H1 (cell line): ENCODE measurements around the gene MLLT6. TPM values are rescaled to one million over a fixed set of nuclear protein-coding genes. Genes with fewer than 3 reads are reported as not detected.
A peak's percentile ranks its signal among the peaks of the same experiment; 100 is the strongest.

Experiments
- CTCF ChIA-PET: fragments of 300-600 bp; sonication (Branson Sonifier 250); formaldehyde crosslinking; loops from one replicate; lab custom pipeline; 2021; ENCODE audit not compliant: partially characterized antibody; lab: Charles Lee
- POLR2A ChIA-PET: fragments of 300-600 bp; sonication (Branson Sonifier 250); formaldehyde crosslinking; loops from one replicate; lab custom pipeline; 2021; ENCODE audit warnings: inconsistent platforms; ENCODE audit not compliant: partially characterized antibody; lab: Charles Lee
- DNase-seq, 2 experiments: peaks; one replicate each; pipeline versions ENCODE4 v3.0.0 to v3.0.0-alpha.2; 2010 to 2022; ENCODE audit warnings: low spot score in 2 of 2, low read depth in 1 of 2, mixed read lengths in 1 of 2
- FAIRE-seq: peaks from 2 replicates; lab custom pipeline; 2011; peaks lifted over from hg19 to GRCh38; lab: Jason Lieb, UNC
- H2AFZ ChIP-seq: 2 replicates; pipeline ENCODE4 v1.8.1; 2012; ENCODE audit warnings: low read length, inconsistent platforms
- H2AK5ac ChIP-seq: 2 replicates; pipeline ENCODE4 v1.6.1; 2013; ENCODE audit warnings: low read depth, low read length
- H2BK120ac ChIP-seq: replicated peaks from 2 replicates; pipeline ENCODE3; 2013; ENCODE audit warnings: low read depth, low read length, inconsistent platforms
- H2BK12ac ChIP-seq: 2 replicates; pipeline ENCODE4 v1.6.1; 2013; ENCODE audit warnings: low read depth, low read length
- H2BK15ac ChIP-seq: 2 replicates; pipeline ENCODE4 v1.6.1; 2013; ENCODE audit warnings: low read length
- H2BK20ac ChIP-seq: 2 replicates; pipeline ENCODE4 v1.6.1; 2013; ENCODE audit warnings: low read length
- H2BK5ac ChIP-seq: 2 replicates; pipeline ENCODE4 v1.6.1; 2013; ENCODE audit warnings: low read depth, low read length
- H3K14ac ChIP-seq: 2 replicates; pipeline ENCODE4 v1.6.1; 2013; ENCODE audit warnings: inconsistent platforms; ENCODE audit not compliant: insufficient read length
- H3K18ac ChIP-seq: 2 replicates; pipeline ENCODE4 v1.6.1; 2013; ENCODE audit warnings: low read length; ENCODE audit errors: extremely low read depth
- H3K23ac ChIP-seq: 2 replicates; pipeline ENCODE4 v1.6.1; 2013; ENCODE audit warnings: inconsistent platforms; ENCODE audit not compliant: insufficient read length
- H3K23me2 ChIP-seq: 2 replicates; pipeline ENCODE4 v1.6.1; 2013; ENCODE audit warnings: low read depth, low read length
- H3K27ac ChIP-seq: 2 replicates; pipeline ENCODE4 v1.6.1; 2011; ENCODE audit warnings: low read depth, low read length, inconsistent platforms
- H3K27me3 ChIP-seq, 4 experiments: replicated peaks in 1 of 4; 1 replicate in 1 of 4; 2 replicates in 3 of 4; pipeline versions ENCODE4 v1.6.1 to v1.8.1; 2011 to 2013; ENCODE audit warnings: low read length in 3 of 4, mild to moderate bottlenecking in 3 of 4, inconsistent platforms in 2 of 4, mixed read lengths in 2 of 4, moderate library complexity in 1 of 4; ENCODE audit not compliant: control insufficient read depth in 3 of 4, insufficient read depth in 3 of 4; ENCODE audit errors: extremely low read depth in 1 of 4
- H3K36me3 ChIP-seq, 4 experiments: 2 replicates each; pipeline versions ENCODE4 v1.6.1 to v1.8.1; 2011 to 2013; ENCODE audit warnings: mild to moderate bottlenecking in 4 of 4, low read length in 3 of 4, moderate library complexity in 2 of 4, control low read depth in 1 of 4, inconsistent platforms in 1 of 4; ENCODE audit not compliant: insufficient read depth in 4 of 4, control insufficient read depth in 2 of 4
- H3K4ac ChIP-seq: replicated peaks from 2 replicates; pipeline ENCODE3; 2013; ENCODE audit warnings: low read length, low read depth, mixed read lengths, inconsistent platforms; ENCODE audit not compliant: insufficient read length
- H3K4me1 ChIP-seq, 4 experiments: replicated peaks in 1 of 4; 1 replicate in 1 of 4; 2 replicates in 3 of 4; pipeline versions ENCODE4 v1.6.1 to v1.8.1; 2011 to 2013; ENCODE audit warnings: low read length in 3 of 4, inconsistent platforms in 2 of 4, mixed read lengths in 1 of 4; ENCODE audit not compliant: insufficient read depth in 4 of 4, control insufficient read depth in 3 of 4
- H3K4me2 ChIP-seq, 2 experiments: 2 replicates each; pipeline versions ENCODE4 v1.6.1 to v1.8.1; 2011 to 2013; ENCODE audit warnings: low read depth in 2 of 2, low read length in 2 of 2, control low read depth in 1 of 2, inconsistent platforms in 1 of 2, mild to moderate bottlenecking in 1 of 2; ENCODE audit not compliant: insufficient read depth in 1 of 2
- H3K4me3 ChIP-seq, 4 experiments: fragments of 200-600, 300-600 bp in 1 of 4; sonication (generic), shearing (Covaris generic), sonication (Bioruptor Twin) in 1 of 4; 2 replicates each; pipeline versions ENCODE4 v1.5.1 to v1.8.1; 2011 to 2016; ENCODE audit warnings: low read length in 4 of 4, low read depth in 3 of 4, control low read depth in 2 of 4, inconsistent platforms in 2 of 4, mild to moderate bottlenecking in 2 of 4, mixed read lengths in 1 of 4, moderate library complexity in 1 of 4; ENCODE audit not compliant: insufficient read depth in 2 of 4; ENCODE audit errors: extremely low read depth in 1 of 4
- H3K56ac ChIP-seq: replicated peaks from 2 replicates; pipeline ENCODE3; 2013; ENCODE audit warnings: low read depth, mild to moderate bottlenecking, mixed read lengths, low read length, inconsistent platforms; ENCODE audit not compliant: insufficient read length
- H3K79me1 ChIP-seq: 2 replicates; pipeline ENCODE4 v1.6.1; 2013; ENCODE audit warnings: low read depth, low read length, control low read depth
- H3K79me2 ChIP-seq, 2 experiments: 2 replicates each; pipeline versions ENCODE4 v1.6.1 to v1.8.1; 2012 to 2013; ENCODE audit warnings: low read length in 2 of 2, mild to moderate bottlenecking in 2 of 2, inconsistent platforms in 1 of 2; ENCODE audit not compliant: insufficient read depth in 2 of 2, control insufficient read depth in 1 of 2
- H3K9ac ChIP-seq, 4 experiments: replicated peaks in 1 of 4; 1 replicate in 1 of 4; 2 replicates in 3 of 4; pipeline versions ENCODE4 v1.6.1 to v1.8.1; 2011 to 2013; ENCODE audit warnings: low read depth in 3 of 4, low read length in 3 of 4, control low read depth in 2 of 4, mild to moderate bottlenecking in 2 of 4, moderate library complexity in 2 of 4, inconsistent platforms in 1 of 4; ENCODE audit errors: extremely low read depth in 1 of 4
- H3K9me3 ChIP-seq, 2 experiments: 2 replicates each; pipeline versions ENCODE4 v1.6.1 to v1.8.1; 2012 to 2013; ENCODE audit warnings: mild to moderate bottlenecking in 2 of 2, moderate library complexity in 2 of 2, control low read depth in 1 of 2, inconsistent platforms in 1 of 2, low read depth in 1 of 2, low read length in 1 of 2, mixed read lengths in 1 of 2; ENCODE audit not compliant: insufficient read depth in 2 of 2
- H4K20me1 ChIP-seq, 2 experiments: replicated peaks in 1 of 2; 2 replicates each; pipeline versions ENCODE3 to v1.8.1; 2011 to 2013; ENCODE audit warnings: inconsistent platforms in 2 of 2, low read length in 2 of 2, mild to moderate bottlenecking in 1 of 2; ENCODE audit not compliant: insufficient read depth in 2 of 2, control insufficient read depth in 1 of 2
- H4K5ac ChIP-seq: 2 replicates; pipeline ENCODE4 v1.6.1; 2013; ENCODE audit warnings: low read length, low read depth, mixed read lengths, inconsistent platforms; ENCODE audit not compliant: insufficient read length
- H4K8ac ChIP-seq: 2 replicates; pipeline ENCODE4 v1.8.0; 2013; ENCODE audit warnings: mild to moderate bottlenecking, moderate library complexity, low read length, inconsistent platforms; ENCODE audit not compliant: insufficient read depth; ENCODE audit errors: extremely low read depth
- H4K91ac ChIP-seq: replicated peaks from 2 replicates; pipeline ENCODE3; 2013; ENCODE audit warnings: low read length, mixed read lengths, inconsistent platforms; ENCODE audit not compliant: insufficient read length
- ASH2L ChIP-seq: fragments of 200-600, 300-600 bp; sonication (generic); IDR thresholded peaks from one replicate; pipeline ENCODE4 v1.7.1; 2017; ENCODE audit warnings: low read length
- BRCA1 ChIP-seq: IDR thresholded peaks from 2 replicates; pipeline ENCODE4 v1.6.1; 2012; ENCODE audit warnings: low read depth, low read length, improper control_type of control experiment
- CBX8 ChIP-seq: fragments of 300-800, 300-1000 bp; sonication (generic); IDR thresholded peaks from 2 replicates; pipeline ENCODE4 v1.7.1; 2016; ENCODE audit warnings: low read depth, low read length, borderline replicate concordance
- CTCF ChIP-seq, 3 experiments: IDR thresholded peaks; 1 replicate in 2 of 3; 2 replicates in 1 of 3; pipeline versions ENCODE4 v1.5.1 to v1.6.1; 2011; ENCODE audit warnings: low read length in 3 of 3, mild to moderate bottlenecking in 3 of 3, inconsistent platforms in 2 of 3, low read depth in 1 of 3, moderate library complexity in 1 of 3; ENCODE audit not compliant: insufficient read depth in 1 of 3; ENCODE audit errors: control extremely low read depth in 1 of 3
- E2F6 ChIP-seq: IDR thresholded peaks from 2 replicates; pipeline ENCODE4 v1.6.1; 2012; ENCODE audit warnings: inconsistent platforms
- GTF2F1 ChIP-seq: IDR thresholded peaks from 2 replicates; pipeline ENCODE4 v1.6.1; 2012; ENCODE audit warnings: low read depth, low read length, improper control_type of control experiment, borderline replicate concordance
- SP1 ChIP-seq: IDR thresholded peaks from 2 replicates; pipeline ENCODE4 v1.6.1; 2011; ENCODE audit warnings: low read depth, low read length
- SRF ChIP-seq: IDR thresholded peaks from 2 replicates; pipeline ENCODE4 v1.6.1; 2011; ENCODE audit warnings: mild to moderate bottlenecking, low read depth, low read length, moderate library complexity
- WGBS, 2 experiments: shearing (Covaris generic) in 1 of 2; methylation state at CpG; one replicate each; pipeline versions ENCODE4 v1.1.6 to v1.1.7; 2013 to 2015; ENCODE audit warnings: low lambda C conversion rate in 2 of 2, mixed read lengths in 2 of 2, inconsistent platforms in 1 of 2, low coverage in 1 of 2, missing lambda C conversion rate in 1 of 2; ENCODE audit not compliant: insufficient replicate concordance in 2 of 2, insufficient coverage in 1 of 2, insufficient read length in 1 of 2; ENCODE audit errors: extremely low coverage in 1 of 2, missing lambda C conversion rate in 1 of 2; 5-methylcytosine and 5-hydroxymethylcytosine counted together
- polyA plus RNA-seq, 7 experiments: library from polyadenylated mRNA; depleted of rRNA in 3 of 7; stranded (reverse) in 5 of 7; unstranded in 2 of 7; fragments of >200 nt in 5 of 7; fragments of 200-250 nt in 2 of 7; gene quantifications; 1 replicate in 5 of 7; 2 replicates in 1 of 7; 4 replicates in 1 of 7; pipeline versions ENCODE4 v1.2.1 to v1.2.3, GENCODE V29; 2011 to 2013; ENCODE audit warnings: missing spikeins in 2 of 7, mixed read lengths in 2 of 7
- total RNA-seq: library from RNA; stranded (reverse); fragmentation: NEBNext Ultra II Directional; extraction: Animal tissue kit (Norgen Biotek cat#: 25700); gene quantifications from 2 replicates; pipeline ENCODE4 v1.2.1, GENCODE V29; 2021

The MLLT6 gene
- total and polyA plus RNA-seq, 2 of the 8 experiments (the other 6 are each of a cell fraction or from before 2014, with no cell fraction given), result 6.5 to 8.0 TPM

- H2BK20ac ChIP-seq, result 0 out of 2 replicates have a peak overlapping the region, but pooled peaks have one; percentile 43
- FAIRE-seq, result no peak
- 0 out of 2 replicates have a peak, but pooled peaks have one; percentile 71 for TF ChIP-seq CBX8
- TF ChIP-seq E2F6, result peak; percentile 74
- TF ChIP-seq CTCF (IDR thresholded peaks at IDR 0.05; ENCODE audit: control extremely low read depth in 1 of 3, insufficient read depth in 1 of 3, low read depth in 1 of 3, low read length in 3 of 3), result peak in 1 of 3 experiments; percentile 3; a peak in 1 of 4 replicates
- no peak for TF ChIP-seq SRF
- no peak for TF ChIP-seq SP1
- TF ChIP-seq BRCA1, result no peak
- no peak for TF ChIP-seq ASH2L
- TF ChIP-seq GTF2F1, result no peak
Observed at GRCh38 chr17:38702166-38702915, 2.7 kb upstream of the MLLT6 start.

More at GRCh38 chr17:38702166-38702915, 2.7 kb upstream of the MLLT6 start:
- no peak overlapping the region for H4K5ac ChIP-seq
- H3K27ac ChIP-seq, result no peak overlapping the region
- no peak overlapping the region for H3K56ac ChIP-seq
- H3K4me1 ChIP-seq, result peaks cover 15 to 40% (median 28%) of the 10 kb centered on the region in 4 experiments
- H3K4ac ChIP-seq, result no peak overlapping the region
- 0 out of 2 replicates have a peak overlapping the region, but pooled peaks have one; percentile 2 for H2BK5ac ChIP-seq
- peak overlapping the region; percentile 38 for H2BK120ac ChIP-seq
- H3K23me2 ChIP-seq, result peaks cover 28% of the 10 kb centered on the region
- no peak overlapping the region; a peak in 2 of 7 replicates for H3K9ac ChIP-seq
- H3K36me3 ChIP-seq, result no peaks in the 10 kb centered on the region
- no peak overlapping the region for H2BK15ac ChIP-seq
- ChIA-PET POLR2A (interaction anchor here (0.6 to 1.9 kb wide), 10 partner anchors 8 to 139 kb away, joined by 3 to 8 read pairs (median 4); no protein-coding TSS in a partner anchor), CTCF (interaction anchor here (0.6 to 1.6 kb wide), 4 partner anchors 18 to 230 kb away, joined by 3 to 5 read pairs (median 4); no protein-coding TSS in a partner anchor)
- no peak overlapping the region; the same call in none of the 2 replicates for H4K8ac ChIP-seq
- H3K4me3 ChIP-seq, result peak overlapping the region; percentile 31 to 76 (median 44)
- H4K20me1 ChIP-seq, result peaks cover 5 to 16% of the 10 kb centered on the region in 2 experiments
- H2AFZ ChIP-seq, result peak overlapping the region; percentile 82; the same call in 1 of the 2 replicates
- H3K9me3 ChIP-seq, result no peaks in the 10 kb centered on the region
- H3K18ac ChIP-seq, result peak overlapping the region; percentile 40; the same call in 1 of the 2 replicates
- peaks cover 30 to 84% (median 76%) of the 10 kb centered on the region in 4 experiments for H3K27me3 ChIP-seq
- H2BK12ac ChIP-seq, result peak overlapping the region; percentile 53
- H3K14ac ChIP-seq, result no peak overlapping the region
- H2AK5ac ChIP-seq, result no peak overlapping the region
- 2% methylated on average over 53 of the region's 81 CpGs; no CpG with 5 or more reads in 1 of the 2 experiments for WGBS, 2 experiments
- H3K23ac ChIP-seq, result no peak overlapping the region
- H3K79me2 ChIP-seq, result no peaks in the 10 kb centered on the region
- peak overlapping the region; percentile 81 to 92 for H3K4me2 ChIP-seq
- H4K91ac ChIP-seq, result peak overlapping the region; percentile 71
- DNase-seq, result peak in 1 of 2 experiments; percentile 81
- no peaks in the 10 kb centered on the region for H3K79me1 ChIP-seq
